GM21576 (cell line): ENCODE data around the gene GLIS2.
"Not testable (repeated sequence)": the region's sequence is repeated elsewhere in the genome, so short reads cannot be mapped to it uniquely, and the experiment has no call there.

Experiments used
- ATAC-seq: cut with Tn5 transposase; IDR thresholded peaks from one replicate; pipeline ENCODE4 v1.9.1; 2021; ENCODE audit warnings: mild to moderate bottlenecking, moderate library complexity; ENCODE audit not compliant: unreplicated experiment

Gene GLIS2

GRCh38 chr16:4333714-4334113 is 17.8 kb downstream of the GLIS2 start:
- ATAC-seq, result not testable (repeated sequence)

GRCh38 chr16:4334724-4335495 is 19.0 kb downstream of the GLIS2 start:
- ATAC-seq, result no peak

GRCh38 chr16:4336701-4337539 is 21.1 kb downstream of the GLIS2 start:
- ATAC-seq, result no peak

GRCh38 chr16:4337540-4338088 is 21.7 kb downstream of the GLIS2 start:
- ATAC-seq, result no peak

GRCh38 chr16:4338125-4338582 is 22.3 kb downstream of the GLIS2 start:
- ATAC-seq, result no peak

GRCh38 chr16:4338712-4339299 is 22.9 kb downstream of the GLIS2 start:
- ATAC-seq, result no peak

GRCh38 chr16:4339455-4339854 is 23.6 kb downstream of the GLIS2 start:
- ATAC-seq, result no peak

GRCh38 chr16:4339909-4340308 is 24.0 kb downstream of the GLIS2 start:
- ATAC-seq, result no peak

- no peak for ATAC-seq
These were observed 24.6 kb downstream of the GLIS2 start for GRCh38 chr16:4340443-4340842.

- ATAC-seq, result no peak
These were observed 25.4 kb downstream of the GLIS2 start for GRCh38 chr16:4341250-4341649.

GRCh38 chr16:4342866-4343744 is 27.2 kb downstream of the GLIS2 start:
- no peak for ATAC-seq

GRCh38 chr16:4344300-4344982 is 28.6 kb downstream of the GLIS2 start:
- ATAC-seq, result not testable (repeated sequence)

- no peak for ATAC-seq
These were observed 29.3 kb downstream of the GLIS2 start for GRCh38 chr16:4344983-4345835.

- ATAC-seq, result no peak
These were observed 30.2 kb downstream of the GLIS2 start for GRCh38 chr16:4345836-4346781.

GRCh38 chr16:4347010-4347409 is 31.1 kb downstream of the GLIS2 start:
- no peak for ATAC-seq

- ATAC-seq, result no peak
These were observed 32.1 kb downstream of the GLIS2 start for GRCh38 chr16:4347765-4348509.

GRCh38 chr16:4349332-4349731 is 33.5 kb downstream of the GLIS2 start:
- no peak for ATAC-seq
